Measurements from ENCODE around the gene CNTN1.

DNA sequence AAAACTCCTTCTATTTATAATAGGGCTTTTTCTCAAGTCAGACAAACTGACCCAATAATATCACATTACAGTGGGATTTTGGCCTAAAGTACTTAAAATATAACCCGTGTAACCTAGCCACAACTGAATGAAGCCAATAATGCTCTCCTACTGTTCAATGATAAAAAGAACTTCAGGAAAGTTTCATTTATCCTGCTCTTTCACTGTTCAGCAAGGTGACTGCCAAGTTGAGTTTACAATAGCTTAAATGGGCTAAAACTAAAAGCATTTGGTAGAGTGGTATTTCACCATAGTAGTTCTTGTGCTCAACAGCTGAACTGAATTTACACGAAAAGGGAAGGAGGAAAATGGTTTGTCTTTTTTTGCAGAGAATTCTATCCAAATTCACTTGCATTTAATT is 49.8 kb downstream of the CNTN1 start:
- TF ChIP-seq CTCF (IDR thresholded peaks at IDR 0.05) (no peak), POLR2A (IDR thresholded peaks at IDR 0.05) (no peak)
